ENCODE results near the gene LTA4H.
"Not testable (repeated sequence)": the region's sequence is repeated elsewhere in the genome, so short reads cannot be mapped to it uniquely, and the experiment has no call there.

LTA4H gene

DNA sequence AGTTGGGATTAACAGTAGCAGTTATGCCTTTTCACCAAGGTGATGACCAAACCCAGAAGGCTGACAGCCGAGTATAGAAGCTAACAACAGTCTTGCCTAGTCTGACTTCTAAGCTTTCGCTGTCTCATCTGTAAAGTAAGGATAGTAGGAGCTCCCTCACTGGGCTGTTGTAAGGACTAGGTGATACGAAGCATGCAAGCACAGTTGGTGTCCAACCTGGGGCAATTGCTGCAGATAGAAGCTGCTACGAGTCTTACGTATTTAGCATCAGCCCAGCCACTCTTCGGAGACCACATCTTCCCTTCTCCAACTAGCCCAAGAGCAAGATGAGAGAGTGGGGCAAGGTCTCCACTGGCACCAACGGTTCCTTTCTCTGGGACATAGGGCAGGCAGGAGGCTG lies 45.3 kb downstream of the LTA4H start:
- DNase-seq (ENCODE audit: low spot score), result no peak

DNA sequence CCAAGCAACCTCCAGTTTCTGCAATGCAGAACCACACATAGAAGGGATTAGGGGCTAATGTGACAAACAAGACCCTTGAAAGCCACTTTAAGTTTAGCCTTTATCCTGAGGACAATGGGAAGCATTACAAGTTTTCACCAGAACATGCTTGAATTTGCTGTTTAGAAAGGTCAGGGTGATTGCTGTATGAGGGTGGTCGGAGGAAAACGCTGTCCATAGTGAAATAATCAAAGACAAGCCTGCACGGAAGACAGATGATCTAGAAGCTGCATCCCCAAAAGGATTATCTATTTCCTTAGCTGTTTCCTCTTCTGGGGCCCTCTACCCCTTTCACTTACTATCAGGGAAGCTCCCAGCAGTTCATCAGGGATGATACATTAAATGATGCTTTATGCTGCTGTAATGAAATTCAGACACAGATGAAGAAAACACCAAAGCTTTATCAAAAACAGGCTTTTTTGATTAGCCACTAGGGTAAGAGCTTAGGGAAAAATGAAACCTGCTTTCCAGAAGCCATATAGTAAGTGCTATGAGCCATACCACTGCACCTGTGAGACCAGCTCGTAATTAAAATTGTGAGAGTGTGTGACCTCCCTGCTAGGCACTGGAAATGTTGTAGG lies 45.8 kb downstream of the LTA4H start:
- DNase-seq (ENCODE audit: low spot score), result no peak

DNA sequence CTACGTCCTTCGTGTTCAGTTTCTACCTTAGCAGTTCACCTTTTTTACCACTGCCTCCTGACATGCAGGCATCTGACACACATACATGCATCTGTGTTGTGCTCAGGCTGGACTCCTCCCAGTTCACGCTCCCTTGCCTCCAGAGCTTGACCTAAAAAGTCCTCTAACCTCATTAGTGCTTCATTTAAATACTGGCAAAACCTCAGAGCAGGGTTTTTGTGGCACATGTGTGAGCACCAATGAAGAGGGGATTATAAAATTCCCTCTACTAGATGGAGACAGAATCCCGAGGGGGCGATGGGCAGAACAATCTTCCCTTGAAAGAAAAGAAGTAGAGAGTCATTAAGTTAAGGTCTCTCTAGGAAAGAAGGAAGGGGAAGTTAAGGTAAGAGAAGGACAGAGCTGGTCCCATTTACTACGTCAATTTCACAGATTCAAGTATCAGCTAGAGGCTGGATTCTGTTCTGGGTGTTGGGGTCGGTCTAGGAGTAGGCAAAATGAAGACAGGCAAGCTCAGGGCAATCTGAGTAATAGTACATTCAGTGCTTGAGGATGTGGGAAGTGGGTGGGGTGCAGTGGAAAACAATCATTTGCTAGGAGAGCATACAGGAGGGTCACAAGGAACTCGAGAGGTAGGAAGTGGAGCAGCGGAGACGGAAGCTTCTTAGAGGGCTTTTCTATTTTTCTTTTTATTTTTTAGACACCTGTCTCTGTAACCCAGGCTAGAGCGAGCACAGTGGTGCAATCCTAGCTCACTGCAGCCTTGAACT lies 46.7 kb downstream of the LTA4H start:
- no peak for DNase-seq (ENCODE audit: low spot score)

DNA sequence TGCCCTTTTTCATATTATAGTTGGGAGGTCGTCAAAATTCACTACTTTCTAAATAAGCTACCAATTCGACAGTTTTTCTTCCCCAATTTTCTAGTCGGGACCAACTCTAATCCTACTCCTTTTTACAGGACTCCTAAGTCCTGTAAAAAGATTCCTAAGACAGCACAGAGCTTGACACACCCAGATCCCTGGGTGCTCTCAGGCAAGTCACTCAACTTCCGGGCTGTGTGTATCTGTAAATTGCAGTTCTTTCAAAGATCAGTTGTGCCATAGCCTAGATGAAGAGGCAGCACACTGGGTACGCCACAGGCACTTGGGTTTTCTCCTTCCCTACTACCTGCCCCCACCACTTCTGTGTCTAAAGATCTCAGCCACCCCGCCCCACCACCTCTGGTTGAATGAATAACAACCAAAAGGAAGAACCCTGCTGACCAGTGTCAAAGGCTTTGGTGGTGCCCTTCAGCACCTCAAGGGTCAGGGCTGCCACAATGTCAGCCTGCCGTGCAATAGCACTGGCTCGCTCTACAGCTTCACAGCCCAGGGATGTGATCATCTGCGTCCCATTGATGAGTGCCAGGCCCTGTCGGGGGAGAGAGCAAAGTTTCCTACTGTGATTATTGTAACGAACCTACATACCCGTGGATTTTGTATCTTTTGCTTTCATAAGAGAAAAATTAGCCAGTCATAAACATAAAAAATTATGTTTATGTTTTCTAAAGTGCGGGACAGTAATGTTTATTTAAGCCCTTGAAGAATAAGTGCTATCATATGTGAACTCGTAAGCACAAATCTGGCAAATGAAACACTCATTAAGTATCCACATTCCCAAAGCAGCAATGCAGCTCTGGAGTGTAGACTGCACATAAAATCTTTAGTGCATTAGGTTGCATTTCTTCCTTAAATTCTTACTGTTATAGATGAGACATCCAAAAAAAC lies 48.5 kb downstream of the LTA4H start:
- no peak for DNase-seq (ENCODE audit: low spot score)

DNA sequence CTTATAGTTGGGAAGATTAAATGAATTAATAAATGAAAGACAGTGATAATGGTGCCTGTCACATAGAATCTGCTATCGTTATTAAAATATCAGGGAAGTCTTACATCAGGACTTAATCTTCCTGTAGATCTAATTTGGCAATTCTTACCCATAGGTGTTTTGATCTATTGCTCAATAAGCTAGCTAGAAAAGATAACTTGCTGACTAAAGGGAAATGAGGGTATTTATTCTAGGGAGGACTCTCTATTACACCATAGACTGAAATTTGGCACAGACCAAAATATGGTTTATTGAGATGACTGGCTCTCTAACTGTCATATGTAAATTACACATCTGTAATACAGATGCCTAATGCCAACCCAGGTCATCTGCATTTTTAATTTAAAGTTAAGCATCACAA lies 50.7 kb downstream of the LTA4H start:
- no peak for DNase-seq (ENCODE audit: low spot score)

DNA sequence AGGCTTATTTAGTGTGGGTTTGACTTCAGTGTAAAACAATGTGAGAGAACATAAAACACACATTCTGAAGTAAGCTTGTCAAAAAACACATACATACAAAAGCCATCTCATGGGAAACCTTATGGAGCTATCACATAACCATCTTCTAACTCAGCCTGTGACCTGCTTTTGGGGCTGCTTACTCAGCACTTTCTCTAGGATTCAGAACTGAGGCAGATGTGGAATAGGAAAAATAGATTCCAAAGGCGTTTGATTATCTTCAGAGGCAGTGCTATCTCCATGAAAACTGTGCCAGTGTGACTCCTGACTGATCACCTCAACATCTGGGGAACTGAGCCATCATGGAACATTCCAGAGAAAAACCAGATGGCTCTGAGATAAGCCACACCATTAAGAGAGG lies 52.8 kb downstream of the LTA4H start:
- DNase-seq (ENCODE audit: low spot score), result no peak

DNA sequence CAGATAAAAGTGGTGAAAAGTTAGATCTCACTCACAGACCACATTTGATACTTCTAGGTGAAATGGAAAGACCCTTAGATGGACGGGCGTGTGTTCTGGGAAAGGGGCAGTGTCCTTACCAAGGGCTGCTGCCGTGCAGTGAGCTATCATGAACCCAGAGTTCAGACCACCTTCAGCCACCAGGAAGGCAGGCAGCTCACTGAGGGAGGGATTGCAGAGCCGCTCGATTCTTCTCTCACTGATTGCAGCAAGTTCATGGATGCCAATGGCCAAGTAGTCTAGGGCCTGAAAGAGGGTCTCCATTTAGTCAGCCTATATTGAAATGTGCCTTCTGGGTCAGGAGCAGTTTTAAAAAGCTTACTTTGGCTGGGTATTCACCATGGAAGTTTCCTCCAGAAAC lies 55.0 kb downstream of the LTA4H start:
- no peak for DNase-seq (ENCODE audit: low spot score)

DNA sequence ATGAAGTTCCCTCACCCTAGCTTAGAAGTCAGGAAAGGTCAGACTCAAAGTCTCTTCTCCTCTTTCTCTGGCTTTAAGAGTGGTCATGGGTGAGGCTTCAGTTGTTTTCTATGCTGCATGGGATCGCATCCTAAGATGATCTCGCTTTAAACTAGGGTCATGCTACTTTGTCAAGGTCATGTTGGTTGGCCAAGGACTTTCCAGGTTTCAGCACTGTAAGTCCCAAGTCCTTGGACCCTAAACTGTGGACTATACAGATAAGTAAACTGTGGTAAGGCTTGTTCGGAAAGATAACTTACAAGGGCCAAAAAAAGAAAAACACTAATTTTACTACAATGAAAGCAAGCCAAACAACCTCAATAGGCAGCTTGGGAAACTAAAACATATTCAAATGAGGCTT lies 56.6 kb downstream of the LTA4H start:
- no peak for DNase-seq (ENCODE audit: low spot score)

DNA sequence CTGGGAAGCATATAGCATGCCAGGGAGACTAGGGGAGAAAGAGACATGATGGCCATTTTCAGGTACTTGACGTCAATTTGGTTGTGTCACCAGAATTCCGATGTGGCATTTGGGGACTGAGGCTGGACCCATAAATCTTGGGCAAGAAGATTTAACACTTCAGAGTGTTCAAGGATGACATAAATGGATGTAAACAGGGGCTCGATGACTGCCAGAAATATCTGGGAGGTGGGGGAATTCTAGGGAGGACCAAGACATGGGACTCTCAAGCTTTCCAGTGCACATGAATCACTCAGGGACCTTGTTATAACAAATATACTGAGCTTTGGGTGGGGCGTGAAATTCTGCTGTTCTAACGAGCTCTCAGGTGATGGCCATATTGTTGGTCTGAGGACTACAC lies 57.0 kb downstream of the LTA4H start:
- no peak for DNase-seq (ENCODE audit: low spot score)

DNA sequence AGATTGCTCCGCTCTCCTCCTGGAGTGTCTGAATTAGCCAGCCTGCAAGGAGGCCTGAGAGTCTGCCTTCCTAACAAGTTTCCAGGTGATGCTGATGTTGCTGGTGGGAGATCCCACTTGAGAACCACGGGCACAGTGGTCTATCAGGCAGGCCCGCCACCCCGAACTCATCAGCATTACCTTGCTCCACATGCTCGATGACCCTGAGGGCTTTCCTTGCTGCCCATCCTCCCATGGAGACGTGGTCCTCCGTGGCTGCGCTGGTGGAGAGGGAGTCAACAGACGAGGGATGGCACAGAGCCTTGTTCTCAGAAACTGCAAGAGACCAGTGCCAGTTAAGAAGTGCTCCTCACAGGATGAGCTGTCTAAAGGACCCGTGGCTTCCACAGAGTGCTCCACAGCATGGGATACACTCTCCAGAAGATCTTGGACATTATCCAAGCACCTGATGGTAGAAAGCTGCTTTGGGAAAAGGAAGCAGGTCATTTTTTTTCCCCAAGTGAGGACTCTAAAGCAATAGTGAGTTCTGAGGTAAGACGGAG lies 57.6 kb downstream of the LTA4H start:
- no peak for DNase-seq (ENCODE audit: low spot score)

DNA sequence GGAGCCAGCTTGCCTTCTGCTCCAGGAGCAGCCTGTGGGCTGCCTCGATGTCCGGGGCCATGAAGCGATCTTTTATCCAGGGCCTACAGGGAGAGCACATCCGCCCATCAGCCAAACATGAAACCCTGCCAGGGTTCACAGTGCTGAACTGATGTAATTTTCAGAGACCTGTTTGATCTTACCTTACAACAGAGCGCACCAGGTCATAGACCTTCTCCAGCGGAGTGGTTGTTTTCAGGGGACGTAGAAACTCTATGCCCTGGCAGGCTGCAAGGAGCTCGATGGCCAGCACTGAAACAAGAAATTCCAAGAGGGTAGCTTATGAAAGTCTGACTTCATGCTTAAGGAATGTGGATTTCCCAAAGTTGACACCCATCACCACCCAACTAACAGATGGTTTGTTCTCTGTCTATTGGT lies 59.0 kb downstream of the LTA4H start:
- DNase-seq (ENCODE audit: low spot score), result no peak

DNA sequence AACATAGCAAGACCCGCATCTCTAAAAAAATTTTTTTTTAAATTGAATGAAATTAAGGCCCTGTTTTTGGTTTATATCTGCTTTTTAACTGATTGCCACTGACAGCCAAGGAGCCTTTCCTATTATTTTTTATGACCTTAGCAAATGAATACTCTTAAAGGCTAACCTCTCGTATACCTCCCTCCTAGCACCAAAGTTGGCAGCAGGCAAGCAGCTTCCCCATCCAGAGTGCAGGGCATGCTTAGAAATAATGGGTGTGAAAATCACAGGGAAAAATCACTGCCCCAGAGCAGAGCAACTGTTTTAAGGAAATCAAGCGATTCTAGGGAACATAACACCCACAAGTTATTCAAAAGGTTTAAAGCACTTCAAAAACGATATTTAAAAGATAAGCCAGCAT lies 59.9 kb downstream of the LTA4H start:
- DNase-seq (ENCODE audit: low spot score), result no peak

DNA sequence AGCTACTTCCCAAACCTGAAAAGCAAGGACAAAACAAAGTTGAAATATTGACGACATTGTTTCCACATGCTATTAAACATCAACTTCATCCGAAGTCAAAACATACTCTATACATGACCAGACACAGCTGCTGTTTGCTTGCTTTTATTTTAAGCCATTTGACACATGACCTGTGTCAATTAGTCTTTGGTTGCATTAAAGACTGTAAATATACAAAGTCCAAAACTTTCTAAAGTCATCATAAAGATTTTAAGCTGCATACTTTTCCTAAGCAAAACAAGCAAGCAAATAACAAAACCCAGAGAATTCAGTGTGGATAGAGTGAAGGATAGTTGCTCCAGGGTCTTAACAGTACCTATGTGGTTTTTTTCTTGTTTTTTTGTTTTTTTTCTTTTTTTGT lies 61.0 kb downstream of the LTA4H start:
- DNase-seq (ENCODE audit: low spot score), result no peak

DNA sequence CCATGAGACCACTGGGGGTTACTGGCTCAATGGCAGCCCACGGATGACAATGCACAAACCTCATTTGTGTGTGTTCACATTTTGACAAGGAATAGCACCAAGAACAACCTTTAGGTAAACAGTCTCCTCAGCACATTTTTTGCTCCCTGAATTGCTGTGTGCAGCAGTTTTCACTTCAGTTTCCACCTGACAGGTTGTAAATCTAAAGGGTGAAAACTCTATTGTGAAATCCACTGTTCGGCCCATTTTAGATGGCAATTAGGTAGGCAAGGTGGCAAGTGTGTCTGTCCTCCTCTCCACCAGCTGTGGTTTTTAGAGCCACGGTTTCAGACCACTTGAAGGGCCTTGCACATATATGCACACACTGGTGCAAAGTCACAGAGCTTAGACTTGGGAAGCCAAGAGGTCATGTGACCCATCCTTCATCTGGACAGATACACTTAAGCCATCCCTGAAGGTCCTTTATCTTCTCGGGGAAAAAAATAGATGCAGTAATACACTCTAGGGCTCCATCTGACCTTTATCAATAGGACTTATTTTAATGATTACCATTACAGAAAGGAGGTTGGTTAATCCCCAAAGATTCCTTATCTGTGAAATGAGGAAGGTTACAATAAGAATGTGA lies 62.4 kb downstream of the LTA4H start:
- no peak for DNase-seq (ENCODE audit: low spot score)

DNA sequence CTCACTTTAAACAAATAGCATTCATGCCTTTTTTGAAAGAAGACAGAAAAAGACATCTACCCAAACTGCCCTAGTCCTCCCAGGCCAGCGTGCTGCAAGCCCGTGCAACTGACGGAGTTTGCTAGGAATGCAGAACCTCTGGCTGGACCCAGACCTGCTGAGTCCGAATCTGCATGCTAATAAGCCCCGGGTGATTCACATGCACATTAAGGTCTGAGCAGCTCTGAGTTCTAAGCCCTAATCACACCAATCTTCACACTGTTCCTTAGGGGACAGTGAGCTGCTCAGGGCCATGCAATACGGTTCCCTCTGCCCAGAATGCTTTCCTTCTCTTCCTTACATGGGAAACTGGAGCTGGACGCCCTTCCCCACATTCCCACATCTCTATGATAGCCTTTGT lies 64.5 kb downstream of the LTA4H start:
- DNase-seq (ENCODE audit: low spot score), result no peak

DNA sequence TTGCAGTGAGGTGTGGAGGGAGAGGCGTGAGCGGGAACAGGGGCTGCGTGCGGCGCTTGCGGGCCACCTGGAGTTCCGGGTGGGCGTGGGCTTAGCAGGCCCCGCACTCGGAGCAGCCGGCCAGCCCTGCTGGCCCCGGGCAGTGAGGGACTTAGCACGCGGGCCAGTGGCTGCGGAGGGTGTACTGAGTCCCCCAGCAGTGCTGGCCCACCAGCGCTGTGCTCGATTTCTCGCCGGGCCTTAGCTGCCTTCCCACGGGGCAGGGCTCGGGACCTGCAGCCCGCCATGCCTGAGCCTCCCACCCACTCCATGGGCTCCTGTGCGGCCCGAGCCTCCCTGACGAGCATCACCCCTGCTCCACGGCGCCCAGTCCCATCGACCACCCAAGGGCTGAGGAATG lies 66.3 kb downstream of the LTA4H start:
- DNase-seq (ENCODE audit: low spot score), result not testable (repeated sequence)

DNA sequence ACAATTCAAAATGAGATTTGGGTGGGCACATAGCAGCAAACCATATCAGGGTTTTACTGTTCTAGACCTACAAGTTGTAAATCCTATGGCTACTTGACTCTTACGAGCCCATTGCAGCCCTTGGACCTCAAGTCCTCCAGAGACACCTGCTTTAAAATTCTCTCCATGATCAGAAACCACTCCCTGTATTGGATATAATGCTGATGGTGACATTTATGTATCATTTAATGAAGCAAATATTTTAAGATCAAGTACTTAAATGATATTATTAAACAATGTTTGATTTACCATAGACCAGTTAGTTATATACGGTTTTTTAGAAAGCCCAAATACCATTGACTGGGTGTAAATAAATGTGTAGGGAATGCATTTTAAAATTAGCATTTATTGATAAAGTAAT lies 68.1 kb downstream of the LTA4H start:
- no peak for DNase-seq (ENCODE audit: low spot score)

DNA sequence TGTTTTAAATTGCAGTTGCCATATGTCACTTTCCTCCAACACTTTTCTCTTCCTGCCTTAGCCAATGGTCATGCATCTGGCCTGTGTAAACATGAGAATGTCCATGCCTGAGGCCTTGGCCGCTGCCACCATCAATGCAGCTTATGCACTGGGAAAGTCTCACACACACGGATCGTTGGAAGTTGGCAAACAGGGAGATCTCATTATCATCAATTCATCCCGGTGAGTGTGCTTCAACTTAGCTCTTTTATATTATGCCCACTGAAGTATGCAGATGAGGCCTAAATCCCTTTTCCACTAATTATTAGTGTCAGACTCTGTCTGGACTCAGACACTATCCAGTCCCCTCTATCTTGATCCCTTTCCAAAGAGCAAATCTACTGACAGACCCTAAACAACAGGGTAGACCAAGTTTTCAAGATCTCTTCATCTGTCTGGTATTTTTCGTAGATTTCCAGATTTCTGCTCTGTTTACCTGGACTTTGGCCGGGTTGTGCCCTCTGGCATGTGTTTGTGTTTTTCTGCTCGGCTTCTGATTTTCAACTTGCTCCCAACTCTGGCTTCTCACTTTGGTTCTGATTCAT lies 69.0 kb downstream of the LTA4H start:
- DNase-seq (ENCODE audit: low spot score), result no peak

DNA sequence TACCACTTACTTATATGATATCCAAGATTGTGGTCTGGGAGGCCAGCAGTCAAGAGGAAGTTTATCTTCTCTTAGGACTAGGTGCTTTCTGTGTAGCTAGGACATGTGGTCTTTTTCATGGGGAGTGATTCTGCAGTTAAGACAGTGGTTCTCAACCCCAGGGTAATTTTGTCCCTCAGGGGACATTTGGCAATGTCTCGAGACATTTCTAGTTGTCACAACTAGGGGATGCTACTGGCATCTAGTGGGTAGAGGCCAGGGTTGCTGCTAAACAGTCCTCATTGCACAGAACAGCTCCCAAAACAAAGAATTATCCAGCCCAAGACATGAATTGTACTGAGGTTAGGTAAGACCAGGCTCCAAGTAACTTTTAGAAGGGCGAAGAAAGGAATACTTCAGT lies 72.3 kb downstream of the LTA4H start:
- no peak for DNase-seq (ENCODE audit: low spot score)

DNA sequence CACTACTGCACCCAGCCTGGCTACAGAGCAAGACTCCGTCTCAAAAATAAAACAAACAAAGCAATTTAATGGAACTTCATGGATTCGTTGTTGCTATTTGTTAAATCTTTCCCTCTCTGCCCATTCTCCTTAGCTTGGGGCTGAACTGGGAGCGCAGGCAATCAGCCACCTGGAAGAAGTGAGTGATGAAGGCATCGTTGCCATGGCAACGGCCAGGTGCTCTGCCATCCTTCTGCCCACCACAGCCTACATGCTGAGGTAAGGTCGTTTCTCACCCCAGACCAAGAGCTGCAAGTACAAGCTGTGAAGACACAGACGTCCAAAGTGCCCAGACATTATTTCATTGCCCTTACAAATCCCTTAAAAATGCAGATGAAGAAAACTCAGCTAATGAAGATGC lies 73.2 kb downstream of the LTA4H start:
- no peak for DNase-seq (ENCODE audit: low spot score)

DNA sequence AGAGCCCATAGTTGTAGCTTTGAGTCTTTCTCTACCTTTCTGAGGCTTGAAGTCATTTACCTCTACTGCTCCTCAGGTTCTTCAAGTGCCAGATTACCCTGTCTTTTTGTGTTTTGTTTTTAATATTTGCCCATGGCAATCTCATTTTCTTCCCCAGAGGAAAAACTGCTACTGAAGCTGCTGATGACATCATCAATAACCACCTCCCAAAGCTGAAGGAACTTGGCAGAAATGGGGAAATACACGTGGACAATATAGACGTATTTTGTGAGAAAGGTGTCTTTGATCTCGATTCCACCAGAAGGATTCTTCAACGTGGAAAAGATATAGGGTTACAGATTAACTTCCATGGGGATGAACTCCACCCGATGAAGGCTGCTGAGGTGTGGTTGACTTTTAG lies 75.1 kb downstream of the LTA4H start:
- DNase-seq (ENCODE audit: low spot score), result no peak

DNA sequence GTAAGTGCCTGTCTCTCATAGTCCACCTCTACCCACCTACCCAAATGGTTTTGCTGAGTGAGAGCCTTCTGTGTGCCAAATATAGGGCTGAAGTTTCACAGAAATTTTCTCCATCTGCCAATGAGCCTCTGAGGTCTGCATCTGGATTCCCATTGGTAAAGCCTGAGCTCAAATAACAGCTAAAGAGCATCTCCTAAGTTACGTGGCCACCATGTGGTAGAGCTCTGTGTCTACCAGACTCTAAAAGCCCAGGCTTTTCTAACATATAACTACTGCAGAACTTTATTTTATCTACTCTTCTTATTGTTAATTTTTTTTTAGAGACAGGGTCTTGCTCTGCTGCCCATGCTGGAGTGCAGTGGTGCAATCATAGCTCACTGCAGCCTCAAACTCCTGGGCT lies 76.3 kb downstream of the LTA4H start:
- no peak for DNase-seq (ENCODE audit: low spot score)
